Medulla oblongata (tissue), 1 donor: Measurements from ENCODE around the gene CCNE1.

Experiments
- DNase-seq: peaks from one replicate; pipeline ENCODE4 v3.0.0-alpha.2; 2015; ENCODE audit errors: extremely low spot score

Gene CCNE1

DNA sequence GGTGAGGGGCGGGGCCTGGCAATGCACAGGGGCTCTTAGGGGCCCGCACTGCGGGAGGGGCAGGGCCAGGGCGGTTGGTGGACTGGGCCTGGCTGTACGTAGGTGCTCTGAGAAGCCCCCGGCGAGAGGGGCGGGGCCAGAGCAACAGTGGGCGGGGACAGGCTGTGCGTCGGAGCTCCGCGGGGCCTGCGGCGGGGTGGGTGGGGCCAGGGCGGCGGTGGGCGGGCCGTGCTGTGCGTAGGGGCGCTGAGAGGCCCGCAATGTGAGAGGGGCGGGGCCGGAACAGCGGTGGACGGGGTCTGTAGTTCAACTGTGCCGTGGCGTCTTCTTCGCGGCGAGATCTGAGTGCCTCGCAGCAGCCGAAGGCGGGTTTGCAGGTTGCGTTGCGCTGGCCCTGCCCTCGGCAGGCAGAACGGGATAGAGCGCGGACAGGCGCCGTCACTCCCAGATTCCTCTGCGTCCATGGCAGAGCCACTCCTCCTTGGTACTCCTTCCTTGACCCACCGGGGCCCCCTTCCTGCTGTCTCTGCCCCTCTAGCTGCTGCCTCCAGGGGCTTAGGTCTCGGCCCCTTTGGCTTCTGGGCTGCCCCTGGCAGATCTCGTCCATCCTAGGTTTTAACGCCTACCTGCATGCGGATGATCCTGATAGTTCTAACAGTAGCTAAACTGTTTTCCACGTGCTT is 33.2 kb downstream of the CCNE1 start:
- peak; percentile 86 for DNase-seq

DNA sequence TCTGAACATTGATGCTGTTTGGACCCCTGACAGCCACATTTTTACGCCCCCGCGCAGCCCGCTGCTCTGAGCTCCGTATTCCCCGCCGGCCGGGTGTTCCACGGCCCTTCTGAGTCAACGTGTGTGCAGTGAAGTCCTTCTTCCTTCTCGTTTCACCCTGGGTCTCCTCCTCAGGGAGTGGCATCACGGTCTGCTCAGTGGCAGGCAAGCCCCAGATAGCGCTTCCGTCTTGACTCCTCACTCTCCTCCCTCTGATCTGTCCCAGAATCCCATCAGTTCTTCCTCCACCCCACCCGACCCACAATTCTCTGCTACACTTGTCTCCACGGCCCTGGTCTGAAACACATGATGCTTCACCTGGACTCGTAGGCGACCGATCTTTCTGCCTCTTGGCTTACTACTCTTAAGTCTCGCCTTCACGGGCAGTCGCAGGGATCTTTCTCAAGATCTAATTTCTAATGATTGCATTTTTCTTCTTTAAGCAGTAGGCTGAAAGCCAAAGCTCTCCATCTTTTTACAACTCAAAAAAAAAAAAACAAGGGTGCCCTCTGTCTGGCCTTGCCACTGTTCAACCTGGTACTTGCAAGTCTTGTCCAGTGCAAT is 33.9 kb downstream of the CCNE1 start:
- DNase-seq = peak; percentile 14

DNA sequence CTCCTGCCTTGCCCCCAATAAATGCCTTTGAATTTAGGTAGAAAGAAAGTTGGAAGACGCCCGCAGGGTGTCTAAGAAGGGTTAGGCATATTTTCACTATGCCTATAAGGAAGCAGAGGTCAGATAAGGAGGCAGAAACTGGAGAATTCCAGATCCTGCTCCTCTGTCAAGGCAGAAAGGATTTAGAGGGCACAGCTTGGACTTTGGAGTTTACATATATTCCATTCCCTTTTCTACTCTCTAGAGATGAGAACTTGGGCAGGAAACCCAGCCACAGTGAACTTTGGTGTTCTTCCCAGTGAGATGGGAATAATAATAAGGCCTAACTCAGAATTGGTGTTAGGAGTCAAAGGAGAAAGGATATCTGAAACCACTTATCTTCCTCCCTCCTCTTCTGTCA is 37.4 kb downstream of the CCNE1 start:
- no peak for DNase-seq

DNA sequence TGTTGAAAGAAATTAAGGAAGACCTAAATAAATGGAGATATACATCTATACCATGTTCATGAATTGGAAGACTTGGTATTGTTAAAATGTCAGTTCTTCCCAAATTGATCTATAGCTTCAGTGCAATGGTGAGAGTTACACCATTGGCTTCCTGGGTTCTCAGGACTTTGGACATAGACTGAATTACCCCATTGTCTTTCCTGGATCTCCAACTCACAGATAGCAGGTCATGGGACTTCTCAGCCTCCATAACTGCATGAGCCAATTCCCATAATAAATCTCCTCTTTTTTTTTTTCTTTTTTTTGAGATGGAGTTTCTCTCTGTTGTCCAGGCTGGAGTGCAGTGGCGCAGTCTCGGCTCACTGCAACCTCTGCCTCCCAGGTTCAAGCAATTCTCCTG is 38.7 kb downstream of the CCNE1 start:
- no peak for DNase-seq

DNA sequence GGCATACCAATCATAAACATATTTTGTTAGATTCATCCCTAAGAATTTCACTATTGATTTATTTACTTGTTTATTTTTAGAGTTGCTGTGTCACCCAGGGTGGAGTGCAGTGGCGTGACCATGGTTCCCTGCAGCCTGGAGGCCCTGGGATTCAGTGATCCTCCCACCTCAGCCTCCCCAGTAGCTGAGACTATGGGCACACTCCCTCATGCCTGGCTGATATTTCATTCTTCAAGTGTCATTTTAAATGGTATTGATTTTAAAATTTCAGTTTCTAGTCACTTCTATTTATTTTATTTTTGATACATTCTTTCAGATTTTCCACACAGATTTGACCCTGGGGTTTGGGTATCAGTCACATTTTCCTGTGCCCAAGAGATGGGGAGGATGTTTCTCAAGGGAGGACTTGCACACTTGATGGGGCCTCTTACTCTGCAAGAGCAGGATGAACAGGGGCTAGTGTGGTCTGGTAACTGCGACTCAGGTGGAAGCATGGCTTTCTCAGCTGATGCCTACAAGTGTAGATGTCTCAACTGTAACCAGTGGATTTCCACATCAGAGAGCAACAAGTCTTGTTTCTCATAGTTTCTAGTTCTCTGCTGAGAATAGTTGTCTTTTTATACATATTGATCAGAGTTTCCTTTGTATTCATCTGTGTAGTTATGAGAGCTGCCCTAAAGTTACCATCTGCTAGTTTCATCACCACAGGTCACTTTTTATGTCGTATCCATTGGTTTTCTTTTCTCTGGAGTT is 40.2 kb downstream of the CCNE1 start:
- no peak for DNase-seq

DNA sequence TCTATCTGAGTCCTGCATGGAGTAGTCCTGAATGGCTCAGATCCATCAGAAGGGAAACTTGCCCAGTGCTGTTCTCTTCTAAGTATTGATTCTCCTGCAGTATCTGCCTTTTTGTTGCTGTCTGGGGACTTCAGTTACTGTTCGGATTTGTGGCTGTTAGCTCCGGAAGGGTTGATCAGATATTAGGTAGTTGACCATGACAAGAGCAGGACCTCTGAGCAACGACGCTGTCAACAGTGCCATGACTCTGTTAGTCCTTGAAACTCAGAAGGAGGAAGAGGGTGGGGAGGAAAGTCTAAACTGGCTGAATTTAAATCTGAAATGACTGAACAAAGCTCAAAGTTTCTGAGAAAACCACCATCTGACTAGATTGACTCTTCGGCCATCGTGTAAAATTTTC is 42.2 kb downstream of the CCNE1 start:
- no peak for DNase-seq

GRCh38 chr19:29855087-29855486 is 43.3 kb downstream of the CCNE1 start:
- DNase-seq = no peak

- no peak for DNase-seq
These were observed 44.1 kb downstream of the CCNE1 start for GRCh38 chr19:29855741-29856500.

GRCh38 chr19:29858000-29858596 is 46.3 kb downstream of the CCNE1 start:
- no peak for DNase-seq

DNA sequence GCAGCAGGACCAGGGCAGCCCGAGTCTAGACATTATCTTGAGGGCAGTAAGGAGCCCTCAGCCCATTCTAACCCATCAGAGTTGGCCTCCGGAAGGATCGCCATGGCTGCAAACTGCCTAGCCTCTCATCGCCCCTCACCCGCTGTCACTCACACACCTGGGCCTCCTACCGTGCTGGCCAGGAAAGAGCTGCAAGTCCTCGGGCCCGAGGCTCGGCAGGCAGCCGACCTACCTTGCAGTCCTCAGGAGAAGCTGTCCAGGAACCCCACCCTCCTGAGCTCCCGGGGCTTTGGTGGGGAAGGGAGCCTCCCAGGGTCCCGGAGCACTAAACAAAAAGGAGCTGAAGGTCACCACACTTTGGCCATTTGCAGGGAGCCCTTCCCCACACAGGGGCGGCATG is 46.8 kb downstream of the CCNE1 start:
- DNase-seq = no peak

DNA sequence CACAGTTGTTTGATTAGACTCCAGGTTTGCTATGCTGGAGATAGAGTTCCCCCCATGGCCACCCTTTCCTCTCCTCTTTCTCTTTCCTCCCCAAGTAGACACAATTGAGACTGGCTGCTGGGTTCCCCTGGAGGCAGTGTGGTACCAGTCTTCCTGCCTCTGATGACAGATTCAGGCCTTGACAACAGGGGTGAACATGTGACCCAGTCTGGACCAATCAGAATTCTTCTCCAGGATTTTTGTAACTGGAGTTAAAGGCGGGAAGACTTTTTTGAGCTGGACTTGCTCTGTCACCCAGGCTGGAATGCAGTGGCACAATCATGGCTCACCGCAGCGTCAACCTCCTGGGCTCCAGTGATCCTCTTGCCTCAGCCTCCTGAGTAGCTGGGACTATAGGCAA is 48.7 kb downstream of the CCNE1 start:
- DNase-seq = no peak

GRCh38 chr19:29861574-29861973 is 49.8 kb downstream of the CCNE1 start:
- no peak for DNase-seq

DNA sequence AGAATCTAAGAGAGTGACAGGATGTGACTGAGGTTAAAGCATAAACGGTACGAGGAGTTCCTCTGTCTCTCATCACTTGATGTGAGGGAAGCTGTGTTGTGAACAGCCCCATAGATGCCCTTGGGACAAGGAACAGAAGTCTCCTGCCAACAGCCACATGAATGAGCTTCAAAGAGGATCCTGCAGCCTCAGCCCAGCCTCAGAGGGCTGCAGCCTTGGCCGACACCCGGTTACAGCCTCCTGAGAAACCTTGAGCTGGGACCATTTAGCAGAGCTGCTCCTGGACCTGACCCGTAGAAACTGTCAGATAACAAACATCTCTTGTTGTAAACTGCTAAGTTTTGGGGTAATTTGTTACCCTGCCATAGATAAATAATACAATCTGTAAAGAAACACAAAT is 54.2 kb downstream of the CCNE1 start:
- no peak for DNase-seq

DNA sequence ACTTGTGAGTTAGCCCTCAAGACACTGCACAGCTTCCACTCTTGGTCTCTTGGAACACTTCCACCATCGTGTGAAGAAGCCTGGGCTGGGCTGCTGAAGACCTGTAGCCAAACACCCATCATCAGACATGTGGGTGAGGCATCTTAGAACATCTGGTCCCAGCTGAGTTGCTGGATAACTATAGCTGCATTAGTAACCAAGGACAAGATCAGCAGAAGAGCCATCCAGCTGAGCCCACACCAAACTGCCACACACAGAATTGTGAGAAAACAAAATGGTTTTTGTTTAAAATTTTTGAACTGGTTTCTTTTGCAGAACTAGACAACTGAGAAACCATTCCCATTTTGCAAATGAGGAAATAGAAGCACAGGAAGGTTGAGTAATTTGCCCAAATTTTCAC is 56.2 kb downstream of the CCNE1 start:
- DNase-seq = no peak

GRCh38 chr19:29871143-29871542 is 59.4 kb downstream of the CCNE1 start:
- DNase-seq = no peak

DNA sequence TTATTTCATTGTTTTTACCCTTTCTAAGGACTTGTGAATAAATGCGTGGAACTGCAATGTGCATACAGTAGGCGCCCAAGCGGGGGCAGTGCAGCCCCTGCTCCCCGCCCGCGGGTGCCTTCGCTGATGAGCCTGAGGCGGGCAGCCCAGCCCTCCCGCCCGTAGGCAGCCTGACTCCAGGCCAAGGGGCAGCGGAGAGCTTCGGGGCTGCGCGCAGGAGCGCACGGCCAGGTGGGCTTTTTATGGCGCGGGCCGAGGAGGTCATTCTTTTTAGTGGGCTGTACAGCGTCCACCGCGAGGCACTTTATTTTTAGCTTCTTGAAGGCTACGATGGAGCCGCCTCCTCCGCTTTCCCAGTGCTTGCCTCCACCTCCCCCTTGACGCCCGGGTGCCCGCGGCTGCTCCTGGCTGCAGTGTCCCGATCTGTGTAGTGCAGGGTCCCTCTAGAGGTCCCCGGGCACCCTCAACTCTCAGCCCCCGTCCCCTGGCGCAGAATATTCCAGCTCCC is 60.5 kb downstream of the CCNE1 start:
- DNase-seq = peak; percentile 10

DNA sequence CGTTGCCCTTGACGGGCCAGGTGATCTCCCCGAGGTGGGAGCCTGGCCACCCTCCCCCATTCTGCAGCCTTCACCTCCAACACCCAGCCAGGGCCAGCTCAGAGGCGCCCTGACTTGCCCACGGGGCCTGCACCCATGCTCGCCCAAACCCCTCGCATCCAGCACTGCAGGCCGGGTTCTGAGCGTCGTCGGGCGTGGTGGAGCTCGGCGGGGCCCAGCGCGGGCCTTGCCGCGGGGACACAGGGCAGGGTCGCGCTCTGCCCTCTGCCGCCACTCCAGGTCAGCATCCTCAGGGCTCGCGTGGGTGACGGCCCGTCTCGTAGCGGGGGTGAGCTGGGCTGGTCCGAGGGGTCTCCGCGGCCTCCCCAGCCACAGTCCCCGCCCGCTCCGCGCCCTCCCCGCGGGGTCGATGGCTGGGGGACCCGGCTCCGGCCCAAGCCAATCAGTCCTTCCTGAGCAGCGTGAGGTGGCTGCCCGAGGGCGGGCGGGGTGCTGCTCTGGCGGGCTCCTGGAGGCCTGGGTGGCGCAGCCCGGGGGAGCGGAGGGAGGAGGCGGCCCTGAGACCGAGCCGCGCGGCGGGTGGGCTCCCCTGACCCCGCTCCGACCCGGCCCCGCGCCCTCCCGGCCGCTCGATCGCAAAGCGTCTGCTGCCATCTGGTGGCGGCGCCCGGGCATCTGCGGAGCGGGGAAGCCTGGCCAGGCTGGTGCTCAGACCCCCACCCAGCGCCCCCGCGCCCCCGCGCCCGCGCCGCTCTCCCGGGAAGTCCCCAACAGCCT is 61.4 kb downstream of the CCNE1 start:
- peak; percentile 32 for DNase-seq
